GM12874 (cell line): Measurements from ENCODE around the gene UNC93A.

ENCODE experiments used
- TF ChIP-seq, protein P1 (sequence below): IDR thresholded peaks from 2 replicates; pipeline ENCODE4 v1.5.1; 2011; ENCODE audit warnings: low read depth, mild to moderate bottlenecking, control low read depth, low read length, moderate library complexity; ENCODE audit not compliant: insufficient read depth

Gene UNC93A

GRCh38 chr6:167337675-167338449, 46.7 kb downstream of the UNC93A start:
- TF ChIP-seq, protein P1, sequence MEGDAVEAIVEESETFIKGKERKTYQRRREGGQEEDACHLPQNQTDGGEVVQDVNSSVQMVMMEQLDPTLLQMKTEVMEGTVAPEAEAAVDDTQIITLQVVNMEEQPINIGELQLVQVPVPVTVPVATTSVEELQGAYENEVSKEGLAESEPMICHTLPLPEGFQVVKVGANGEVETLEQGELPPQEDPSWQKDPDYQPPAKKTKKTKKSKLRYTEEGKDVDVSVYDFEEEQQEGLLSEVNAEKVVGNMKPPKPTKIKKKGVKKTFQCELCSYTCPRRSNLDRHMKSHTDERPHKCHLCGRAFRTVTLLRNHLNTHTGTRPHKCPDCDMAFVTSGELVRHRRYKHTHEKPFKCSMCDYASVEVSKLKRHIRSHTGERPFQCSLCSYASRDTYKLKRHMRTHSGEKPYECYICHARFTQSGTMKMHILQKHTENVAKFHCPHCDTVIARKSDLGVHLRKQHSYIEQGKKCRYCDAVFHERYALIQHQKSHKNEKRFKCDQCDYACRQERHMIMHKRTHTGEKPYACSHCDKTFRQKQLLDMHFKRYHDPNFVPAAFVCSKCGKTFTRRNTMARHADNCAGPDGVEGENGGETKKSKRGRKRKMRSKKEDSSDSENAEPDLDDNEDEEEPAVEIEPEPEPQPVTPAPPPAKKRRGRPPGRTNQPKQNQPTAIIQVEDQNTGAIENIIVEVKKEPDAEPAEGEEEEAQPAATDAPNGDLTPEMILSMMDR, result no peak

GRCh38 chr6:167338541-167339117, 47.5 kb downstream of the UNC93A start:
- TF ChIP-seq, protein P1, result no peak

DNA sequence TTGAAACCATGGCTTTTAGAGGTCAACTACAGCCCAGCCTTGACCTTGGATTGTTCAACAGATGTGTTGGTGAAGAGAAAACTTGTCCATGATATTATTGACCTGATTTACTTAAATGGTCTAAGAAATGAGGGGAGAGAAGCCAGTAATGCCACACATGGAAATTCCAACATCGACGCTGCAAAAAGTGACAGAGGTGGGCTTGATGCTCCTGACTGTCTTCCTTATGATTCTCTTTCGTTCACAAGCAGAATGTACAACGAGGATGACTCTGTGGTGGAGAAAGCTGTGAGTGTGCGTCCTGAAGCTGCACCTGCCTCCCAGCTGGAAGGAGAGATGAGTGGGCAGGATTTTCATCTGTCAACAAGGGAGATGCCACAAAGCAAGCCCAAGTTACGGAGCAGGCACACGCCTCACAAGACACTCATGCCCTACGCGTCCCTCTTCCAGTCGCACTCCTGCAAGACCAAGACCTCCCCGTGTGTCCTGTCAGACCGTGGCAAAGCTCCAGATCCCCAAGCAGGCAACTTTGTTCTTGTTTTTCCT, 50.0 kb downstream of the UNC93A start:
- TF ChIP-seq, protein P1, result no peak

DNA sequence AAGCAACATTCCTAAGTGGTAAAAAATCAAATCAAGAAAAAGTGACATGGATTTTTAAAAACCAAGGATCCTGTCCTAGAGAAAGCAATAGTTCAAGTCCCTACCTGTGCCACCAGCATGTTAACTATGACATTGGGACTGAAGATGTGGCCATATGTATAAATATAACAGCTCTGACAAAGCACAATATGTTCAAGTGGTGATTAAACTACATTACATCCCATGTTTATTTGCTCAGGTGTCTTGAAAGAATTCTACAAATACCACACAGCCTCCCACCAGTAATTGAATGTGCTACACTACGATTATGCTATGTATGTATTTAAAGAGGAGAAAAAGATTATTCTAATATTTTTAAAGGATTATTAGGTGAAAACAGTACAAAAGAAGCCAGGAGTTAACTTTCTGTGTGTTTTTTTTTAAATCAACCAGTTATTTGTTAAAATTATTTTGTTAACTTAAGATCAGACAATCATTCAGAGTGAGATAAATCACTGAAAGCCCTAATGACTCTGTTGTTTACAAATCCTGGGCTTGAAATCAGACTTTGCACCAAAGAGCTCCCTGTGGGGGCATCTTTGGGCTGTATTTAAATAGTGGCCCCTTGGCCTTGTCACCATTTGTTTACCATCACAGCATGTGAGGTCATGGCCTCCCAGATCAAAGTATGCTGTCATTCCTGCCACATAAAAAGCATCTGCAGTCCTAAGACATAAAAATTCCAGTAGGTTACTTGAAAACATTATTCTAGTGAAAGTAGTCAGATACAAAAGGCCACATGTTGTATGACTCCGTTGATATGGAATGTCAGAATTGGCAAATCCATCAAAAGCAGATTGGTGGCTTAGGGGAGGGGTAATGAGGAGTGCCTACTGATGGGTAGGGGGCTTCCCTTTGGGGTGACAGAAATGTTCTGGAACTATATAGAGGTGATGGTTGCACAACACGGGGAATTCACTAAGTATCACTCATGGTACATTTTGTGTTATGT, 50.8 kb downstream of the UNC93A start:
- TF ChIP-seq, protein P1, result no peak

DNA sequence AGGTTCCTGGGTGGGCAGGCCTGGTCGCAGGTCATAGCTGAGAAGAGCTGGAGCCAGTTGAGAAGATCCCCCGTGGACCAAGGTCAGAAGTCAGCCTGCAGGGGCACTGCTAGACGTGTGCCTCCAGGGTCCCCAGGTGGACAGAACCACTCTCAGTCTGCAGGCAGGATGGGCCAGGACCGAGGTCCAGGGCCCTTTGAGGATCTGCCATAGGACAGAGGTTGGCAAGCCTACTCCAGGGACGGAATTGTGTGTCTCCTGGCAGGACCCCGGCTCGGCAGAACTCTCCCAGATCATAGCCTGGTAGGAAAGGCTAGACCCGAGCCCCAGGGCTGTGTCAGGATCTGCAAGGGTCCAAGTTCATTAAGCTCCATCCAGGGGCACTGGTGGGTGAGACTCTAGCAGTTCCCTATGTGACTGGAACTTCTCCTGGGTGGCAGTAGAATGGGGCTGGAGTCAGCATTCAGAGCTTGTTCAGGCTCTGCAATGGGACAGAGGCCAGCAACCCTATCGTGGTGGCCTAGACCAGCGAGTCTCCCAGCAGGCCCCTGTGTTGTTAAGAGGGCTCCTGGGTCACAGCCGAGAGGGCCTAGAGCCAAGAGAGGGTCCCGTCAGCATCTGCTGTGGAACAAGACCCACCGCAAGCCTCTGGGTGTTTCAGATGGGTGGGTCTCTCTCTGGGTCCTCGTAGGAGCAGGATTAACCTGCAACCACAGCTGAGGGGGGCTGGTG, 51.9 kb downstream of the UNC93A start:
- TF ChIP-seq, protein P1, result no peak

DNA sequence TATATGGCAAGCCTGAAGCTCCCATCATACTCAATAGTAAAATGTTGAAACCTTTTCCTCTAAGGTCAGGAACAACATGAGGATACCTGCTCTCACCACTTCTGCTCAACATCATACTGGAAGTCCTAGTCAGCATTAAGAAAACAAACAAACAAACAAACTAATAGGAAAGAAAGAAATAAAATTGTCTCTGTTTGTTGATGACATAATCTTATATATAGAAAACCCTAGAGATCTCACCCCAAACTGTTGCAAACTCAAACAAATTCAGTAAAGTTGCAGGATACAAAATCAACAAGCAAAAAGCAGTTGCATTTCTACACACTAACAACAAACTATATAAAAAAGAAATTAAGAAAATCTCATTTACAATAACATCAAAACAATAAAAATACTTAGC, 54.2 kb downstream of the UNC93A start:
- TF ChIP-seq, protein P1, result no peak
